CD4-positive, CD25-positive, alpha-beta regulatory T cell (primary cell): ENCODE data around the gene EML4. TPM values are rescaled to one million over a fixed set of nuclear protein-coding genes. Genes with fewer than 3 reads are reported as not detected.
"Not testable (repeated sequence)": the region's sequence is repeated elsewhere in the genome, so short reads cannot be mapped to it uniquely, and the experiment has no call there.

ENCODE experiments used
- ATAC-seq, 2 donors: fragments of 150-1000 bp; cut with Tn5 transposase; one replicate each; pipeline ENCODE4 v1.10.0; 2021; ENCODE audit warnings: low read depth in 2 of 2, moderate number of reproducible peaks in 2 of 2, moderate library complexity in 1 of 2
- DNase-seq, 3 donors: peaks; one replicate each; pipeline versions ENCODE4 v3.0.0 to v3.0.0-alpha.2; 2012 to 2022; ENCODE audit warnings: mixed read lengths in 1 of 3
- H3K27ac ChIP-seq: one replicate; pipeline ENCODE4 v1.7.0; 2013; ENCODE audit warnings: mild to moderate bottlenecking, low read length; ENCODE audit not compliant: insufficient read depth, poor library complexity, severe bottlenecking
- H3K27me3 ChIP-seq: one replicate; pipeline ENCODE4 v1.7.0; 2013; ENCODE audit warnings: low read length; ENCODE audit not compliant: control insufficient read depth, insufficient read depth
- H3K36me3 ChIP-seq: one replicate; pipeline ENCODE4 v1.7.0; 2013; ENCODE audit warnings: mild to moderate bottlenecking, low read length, moderate library complexity; ENCODE audit not compliant: control insufficient read depth, insufficient read depth
- H3K4me1 ChIP-seq: 2 replicates; pipeline ENCODE4 v1.7.0; 2013; ENCODE audit warnings: mild to moderate bottlenecking, low read length; ENCODE audit not compliant: insufficient read depth, control insufficient read depth, poor library complexity, severe bottlenecking
- H3K4me3 ChIP-seq: one replicate; pipeline ENCODE4 v1.7.0; 2013; ENCODE audit warnings: low read depth, mild to moderate bottlenecking, low read length, moderate library complexity
- H3K9me3 ChIP-seq, 2 experiments: 1 replicate in 1 of 2; 2 replicates in 1 of 2; pipeline ENCODE4 v1.7.0; 2013; ENCODE audit warnings: low read length in 2 of 2, mild to moderate bottlenecking in 1 of 2, moderate library complexity in 1 of 2; ENCODE audit not compliant: control insufficient read depth in 2 of 2
- H3K27ac Mint-ChIP-seq, 3 donors: one replicate each; pipeline ENCODE4 v1.8.0; 2020 to 2022; ENCODE audit warnings: mild to moderate bottlenecking in 3 of 3, mixed read lengths in 3 of 3, moderate library complexity in 2 of 3
- H3K27me3 Mint-ChIP-seq: one replicate; pipeline ENCODE4 v1.8.0; 2022; ENCODE audit warnings: mild to moderate bottlenecking, mixed read lengths
- H3K36me3 Mint-ChIP-seq: one replicate; pipeline ENCODE4 v1.8.0; 2020; ENCODE audit warnings: mixed read lengths
- H3K4me1 Mint-ChIP-seq, 4 donors: one replicate each; pipeline ENCODE4 v1.8.0; 2020 to 2022; ENCODE audit warnings: mixed read lengths in 4 of 4, mild to moderate bottlenecking in 1 of 4
- H3K4me3 Mint-ChIP-seq, 4 donors: one replicate each; pipeline ENCODE4 v1.8.0; 2020 to 2022; ENCODE audit warnings: mild to moderate bottlenecking in 4 of 4, mixed read lengths in 4 of 4, moderate library complexity in 3 of 4
- H3K9me3 Mint-ChIP-seq, 7 donors: one replicate each; pipeline ENCODE4 v1.8.0; 2020 to 2022; ENCODE audit warnings: mixed read lengths in 7 of 7, mild to moderate bottlenecking in 3 of 7, moderate library complexity in 2 of 7
- polyA plus RNA-seq, 4 donors: library from polyadenylated mRNA; unstranded; fragments of 300-500 nt; fragmentation: Illumina TruSeq; gene quantifications; one replicate each; pipeline ENCODE4 v1.2.3, GENCODE V29; 2021
- total RNA-seq: library from RNA; stranded (reverse); gene quantifications from one replicate; pipeline ENCODE4 v1.2.3, GENCODE V29; 2022

EML4 gene
- total and polyA plus RNA-seq, 5 donors from 2014 or later: 83.7 to 293 (median 90.1) TPM

- Histone ChIP-seq H3K4me1 (no peaks in the 10 kb centered on the region), H3K27ac (no peak overlapping the region), H3K36me3 (peaks cover 25% of the 10 kb centered on the region), H3K4me3 (no peak overlapping the region), H3K27me3 (no peaks in the 10 kb centered on the region), H3K9me3 (no peaks in the 10 kb centered on the region)
- no peaks in the 10 kb centered on the region for H3K27me3 Mint-ChIP-seq
- H3K27ac Mint-ChIP-seq: peak overlapping the region in 2 of 3 donors; percentile 79 to 82
- no peak for ATAC-seq
- DNase-seq: no peak
- peaks cover 49% of the 10 kb centered on the region for H3K36me3 Mint-ChIP-seq
- peaks cover 0 to 6% (median 0%) of the 10 kb centered on the region in 7 donors for H3K9me3 Mint-ChIP-seq
- peaks cover 10 to 36% (median 24%) of the 10 kb centered on the region in 4 donors for H3K4me1 Mint-ChIP-seq
- H3K4me3 Mint-ChIP-seq: peak overlapping the region in 2 of 4 donors; percentile 15 to 54
Measured at GRCh38 chr2:42340045-42340937, 171.1 kb downstream of the EML4 start.

- H3K4me3 Mint-ChIP-seq: no peak overlapping the region
- H3K36me3 ChIP-seq: peaks cover 26% of the 10 kb centered on the region
- H3K9me3 Mint-ChIP-seq: peaks cover 0 to 6% (median 0%) of the 10 kb centered on the region in 7 donors
- no peak overlapping the region for H3K4me3 ChIP-seq
- H3K27me3 ChIP-seq: no peaks in the 10 kb centered on the region
- H3K27ac Mint-ChIP-seq: peak overlapping the region in 2 of 3 donors; percentile 31 to 82
- H3K4me1 ChIP-seq: no peaks in the 10 kb centered on the region
- H3K9me3 ChIP-seq: no peaks in the 10 kb centered on the region
- H3K4me1 Mint-ChIP-seq: peaks cover 10 to 36% (median 26%) of the 10 kb centered on the region in 4 donors
- no peak for ATAC-seq
- no peaks in the 10 kb centered on the region for H3K27me3 Mint-ChIP-seq
- peaks cover 49% of the 10 kb centered on the region for H3K36me3 Mint-ChIP-seq
- H3K27ac ChIP-seq: no peak overlapping the region
- no peak for DNase-seq
Measured at GRCh38 chr2:42340938-42341636, 171.9 kb downstream of the EML4 start.

GRCh38 chr2:42342061-42342794 lies 173.1 kb downstream of the EML4 start:
- DNase-seq (no peak), ATAC-seq (peak in 1 of 2 donors; percentile 40)
- H3K27me3 ChIP-seq: no peaks in the 10 kb centered on the region
- peaks cover 33% of the 10 kb centered on the region for H3K36me3 ChIP-seq
- peak overlapping the region; percentile 56 to 86 (median 76) for H3K27ac Mint-ChIP-seq
- H3K27me3 Mint-ChIP-seq: no peaks in the 10 kb centered on the region
- peak overlapping the region in 1 of 4 donors; percentile 31 for H3K4me3 Mint-ChIP-seq
- H3K4me1 Mint-ChIP-seq: peaks cover 13 to 36% (median 26%) of the 10 kb centered on the region in 4 donors
- H3K36me3 Mint-ChIP-seq: peaks cover 48% of the 10 kb centered on the region
- no peaks in the 10 kb centered on the region for H3K4me1 ChIP-seq
- no peak overlapping the region for H3K27ac ChIP-seq
- peaks cover 0 to 5% (median 0%) of the 10 kb centered on the region in 7 donors for H3K9me3 Mint-ChIP-seq
- H3K4me3 ChIP-seq: no peak overlapping the region
- no peaks in the 10 kb centered on the region for H3K9me3 ChIP-seq

GRCh38 chr2:42342795-42343241 lies 173.7 kb downstream of the EML4 start:
- Histone ChIP-seq H3K27ac (no peak overlapping the region), H3K4me3 (no peak overlapping the region), H3K36me3 (peaks cover 31% of the 10 kb centered on the region), H3K27me3 (no peaks in the 10 kb centered on the region), H3K9me3 (no peaks in the 10 kb centered on the region), H3K4me1 (no peaks in the 10 kb centered on the region)
- ATAC-seq (no peak), DNase-seq (no peak)
- Mint-ChIP-seq H3K36me3 (peaks cover 46% of the 10 kb centered on the region), H3K27ac (peak overlapping the region; percentile 35 to 67 (median 56)), H3K4me1 (peaks cover 15 to 36% (median 27%) of the 10 kb centered on the region in 4 donors), H3K4me3 (no peak overlapping the region), H3K9me3 (peaks cover 0 to 5% (median 0%) of the 10 kb centered on the region in 7 donors), H3K27me3 (no peaks in the 10 kb centered on the region)

GRCh38 chr2:42345986-42346385 lies 176.8 kb downstream of the EML4 start:
- H3K4me3 ChIP-seq: no peak overlapping the region
- Mint-ChIP-seq H3K27me3 (no peaks in the 10 kb centered on the region), H3K4me1 (peaks cover 15 to 34% (median 29%) of the 10 kb centered on the region in 4 donors), H3K36me3 (peaks cover 48% of the 10 kb centered on the region), H3K4me3 (no peak overlapping the region), H3K27ac (peak overlapping the region in 2 of 3 donors; percentile 20 to 36), H3K9me3 (peaks cover 0 to 2% (median 0%) of the 10 kb centered on the region in 7 donors)
- peaks cover 42% of the 10 kb centered on the region for H3K36me3 ChIP-seq
- DNase-seq: no peak
- no peak for ATAC-seq
- H3K9me3 ChIP-seq: no peaks in the 10 kb centered on the region
- no peak overlapping the region for H3K27ac ChIP-seq
- no peaks in the 10 kb centered on the region for H3K4me1 ChIP-seq
- no peaks in the 10 kb centered on the region for H3K27me3 ChIP-seq

- not testable (repeated sequence) for ATAC-seq, H3K27me3 Mint-ChIP-seq, H3K27ac ChIP-seq, H3K4me3 ChIP-seq, H3K27ac Mint-ChIP-seq, H3K27me3 ChIP-seq, H3K4me3 Mint-ChIP-seq, DNase-seq, H3K9me3 ChIP-seq, H3K4me1 ChIP-seq, H3K9me3 Mint-ChIP-seq
- peaks cover 55% of the 10 kb centered on the region for H3K36me3 Mint-ChIP-seq
- H3K4me1 Mint-ChIP-seq: peaks cover 15 to 34% (median 26%) of the 10 kb centered on the region in 4 donors
- peaks cover 47% of the 10 kb centered on the region for H3K36me3 ChIP-seq
Measured at GRCh38 chr2:42346856-42347255, 177.7 kb downstream of the EML4 start.

GRCh38 chr2:42347518-42347917 lies 178.4 kb downstream of the EML4 start:
- not testable (repeated sequence) for H3K4me1 ChIP-seq, H3K27me3 Mint-ChIP-seq, H3K4me3 ChIP-seq, H3K9me3 ChIP-seq, DNase-seq, H3K9me3 Mint-ChIP-seq, H3K4me3 Mint-ChIP-seq, ATAC-seq, H3K27ac ChIP-seq, H3K27me3 ChIP-seq
- H3K36me3 Mint-ChIP-seq: peaks cover 57% of the 10 kb centered on the region
- H3K4me1 Mint-ChIP-seq: peaks cover 16 to 34% (median 20%) of the 10 kb centered on the region in 4 donors
- peaks cover 53% of the 10 kb centered on the region for H3K36me3 ChIP-seq
- H3K27ac Mint-ChIP-seq: peak overlapping the region in 2 of 3 donors; percentile 7 to 35
